HG03045 (cell line): ENCODE measurements around the gene CSNK2B.

Source experiments
- ATAC-seq: cut with Tn5 transposase; IDR thresholded peaks from one replicate; pipeline ENCODE4 v1.9.1; 2021; ENCODE audit warnings: mild to moderate bottlenecking, moderate library complexity; ENCODE audit not compliant: unreplicated experiment

Gene CSNK2B

GRCh38 chr6:31636698-31637596 is 28.9 kb upstream of the CSNK2B start:
- ATAC-seq, result no peak

DNA sequence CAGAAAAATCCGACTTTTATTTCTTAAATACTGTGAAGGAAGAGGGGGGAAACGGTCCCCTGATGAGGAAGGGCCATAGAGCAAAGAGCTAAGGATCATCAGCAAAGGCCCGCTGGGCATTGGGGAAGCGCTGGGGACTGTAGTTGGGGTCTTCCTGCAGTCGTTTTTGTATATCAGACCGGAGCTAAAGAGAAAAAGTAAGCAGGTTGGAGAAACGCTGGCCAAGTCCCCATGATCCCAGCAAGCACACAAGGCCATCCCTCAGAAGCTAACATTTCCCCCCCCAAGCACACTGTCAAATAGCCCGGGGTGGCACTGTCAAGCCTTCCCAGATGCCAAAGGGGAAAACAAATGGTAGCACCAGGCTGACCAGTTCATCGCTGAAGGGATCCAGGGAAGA is 26.8 kb upstream of the CSNK2B start:
- no peak for ATAC-seq

GRCh38 chr6:31639449-31639861 is 26.4 kb upstream of the CSNK2B start:
- no peak for ATAC-seq

GRCh38 chr6:31640612-31641011 is 25.3 kb upstream of the CSNK2B start:
- ATAC-seq, result no peak

DNA sequence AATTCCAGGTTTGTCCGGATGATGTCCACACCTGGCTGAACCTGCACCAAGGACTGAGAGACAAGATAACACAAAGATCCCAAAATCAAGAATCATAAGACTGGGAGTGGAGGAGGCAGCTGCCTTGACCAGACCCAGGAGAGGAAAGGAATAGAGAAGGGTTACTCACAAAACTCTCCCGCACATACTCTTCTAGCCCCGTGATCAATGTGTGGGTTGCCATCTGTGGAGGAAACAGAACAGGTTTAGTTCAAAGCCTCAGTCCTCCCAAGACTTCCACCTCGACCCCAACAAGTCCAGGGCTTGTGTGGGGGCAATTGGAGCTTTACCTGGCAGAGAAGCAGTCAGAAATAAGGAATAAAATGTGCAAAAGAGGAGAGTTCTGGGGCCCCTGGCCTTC is 24.5 kb upstream of the CSNK2B start:
- ATAC-seq, result no peak

- ATAC-seq, result no peak
Observed at GRCh38 chr6:31642798-31643570, 22.9 kb upstream of the CSNK2B start.

GRCh38 chr6:31643818-31644454 is 21.9 kb upstream of the CSNK2B start:
- no peak for ATAC-seq

- ATAC-seq, result no peak
Observed at GRCh38 chr6:31645325-31645724, 20.6 kb upstream of the CSNK2B start.

- ATAC-seq, result peak; percentile 30
Observed at GRCh38 chr6:31651602-31652191, 14.2 kb upstream of the CSNK2B start.

- peak; percentile 50 for ATAC-seq
Observed at GRCh38 chr6:31652925-31653724, 12.8 kb upstream of the CSNK2B start.

DNA sequence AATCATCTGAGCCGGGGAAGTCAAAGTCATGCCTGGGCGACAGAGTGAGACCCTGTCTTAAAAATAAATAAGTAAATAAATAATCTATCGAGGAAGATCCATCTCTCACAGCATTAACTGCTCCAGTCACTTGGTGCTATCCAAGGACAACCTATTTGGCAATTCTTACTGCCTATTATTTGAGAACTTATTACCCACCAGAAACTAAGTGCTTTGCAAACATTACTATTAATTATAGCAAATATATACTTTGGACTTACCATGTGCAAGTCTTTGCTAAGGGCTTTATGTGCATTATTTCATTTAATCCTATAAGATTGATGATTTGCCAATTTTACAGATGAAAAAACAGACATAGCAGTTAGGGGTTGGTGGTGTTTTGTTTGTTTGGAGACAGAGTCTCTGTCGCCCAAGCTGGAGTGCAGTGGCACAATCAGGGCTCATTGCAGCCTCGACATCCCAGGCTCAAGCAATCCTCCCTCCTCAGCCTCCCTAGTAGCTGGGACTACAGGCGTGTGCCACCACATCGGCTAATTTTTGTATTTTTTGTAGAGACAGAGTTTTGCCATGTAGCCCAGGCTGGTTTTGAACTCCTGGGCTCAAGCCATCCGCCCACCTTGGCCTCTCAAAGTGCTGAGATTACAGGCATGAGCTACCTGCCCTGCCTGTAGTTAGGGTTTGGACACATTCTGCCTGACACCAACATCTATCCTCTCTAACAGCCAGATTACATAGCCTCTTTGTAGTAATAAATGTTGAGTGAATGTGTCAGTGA is 11.1 kb upstream of the CSNK2B start:
- ATAC-seq, result no peak

- no peak for ATAC-seq
Observed at GRCh38 chr6:31655349-31656237, 10.3 kb upstream of the CSNK2B start, which contains the start of gene APOM. Gene APOM, plus strand, starts transcription at chr6:31655894. Its CDS starts 73 bp downstream, at chr6:31655967.

GRCh38 chr6:31657406-31658157 is 8.3 kb upstream of the CSNK2B start:
- no peak for ATAC-seq

GRCh38 chr6:31658158-31658688 is 7.7 kb upstream of the CSNK2B start:
- no peak for ATAC-seq

DNA sequence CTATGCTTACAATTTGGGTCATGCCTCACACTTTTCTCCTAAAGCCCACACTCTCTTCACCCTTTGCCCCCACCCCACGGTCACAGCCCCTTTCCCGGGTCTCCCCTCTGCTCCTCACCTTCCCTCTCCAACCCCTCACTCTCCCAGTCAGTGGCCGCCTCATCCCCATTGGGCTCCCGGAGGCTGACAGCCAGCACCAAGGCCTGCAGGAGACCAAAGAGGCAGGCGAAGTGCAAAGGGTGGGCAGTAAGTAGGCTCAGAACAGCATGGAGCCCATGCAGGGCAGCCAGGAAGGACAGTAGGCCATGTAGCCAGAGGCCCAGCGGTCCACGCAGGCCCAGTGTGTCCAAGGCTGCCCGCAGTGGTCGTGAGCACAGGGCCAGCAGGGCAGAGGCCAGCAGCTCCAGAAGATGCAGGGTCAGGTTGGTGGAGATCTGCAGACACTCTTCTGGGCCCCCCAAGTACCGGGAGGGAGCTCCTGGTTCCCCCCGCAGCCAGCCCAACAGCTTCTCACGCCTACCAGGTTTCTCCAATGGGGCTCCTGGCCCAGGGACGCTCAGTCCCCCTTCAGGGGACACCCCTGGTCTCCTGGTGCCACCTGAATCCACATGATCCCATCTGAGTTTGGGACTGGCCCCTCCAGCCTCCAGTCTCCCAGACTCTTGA is 6.8 kb upstream of the CSNK2B start:
- ATAC-seq, result no peak

DNA sequence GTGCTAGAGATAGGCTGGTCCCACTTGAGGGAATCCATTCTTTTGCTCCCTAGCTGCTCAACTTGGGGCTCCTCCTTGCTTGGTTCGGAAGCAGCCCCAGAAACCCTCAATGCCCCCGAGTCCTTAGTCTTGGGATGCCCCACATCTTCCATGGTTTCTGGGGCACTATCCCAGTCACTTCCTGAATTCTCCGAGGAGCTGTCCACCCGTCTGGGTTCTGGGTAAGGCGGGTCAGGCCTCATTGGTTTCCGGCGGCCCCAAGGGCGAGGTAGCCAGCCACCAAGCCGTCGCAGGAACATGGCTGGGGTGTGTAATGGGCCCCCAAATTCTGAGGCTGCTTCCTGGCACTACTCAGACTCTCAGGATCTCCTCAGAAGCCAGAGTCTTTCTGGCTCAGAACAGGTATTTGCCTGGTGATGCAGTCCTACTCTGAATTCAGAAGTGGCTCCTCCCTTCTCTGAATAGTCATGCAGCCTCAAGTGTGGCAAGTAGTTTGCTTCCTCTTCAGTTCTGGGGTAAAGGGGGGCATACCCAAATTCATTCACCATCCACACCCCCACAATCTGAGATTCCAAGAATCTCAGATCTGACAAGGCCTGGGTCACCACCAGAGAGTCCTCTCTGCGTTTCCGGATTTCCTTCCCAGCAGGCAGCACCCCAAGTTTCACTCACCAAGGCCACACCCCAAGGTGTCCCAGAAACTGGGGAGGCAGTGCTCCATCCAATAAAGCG is 6.1 kb upstream of the CSNK2B start:
- ATAC-seq, result no peak
